T-helper 17 cell (primary cell): ENCODE results near the gene ZNF677. TPM values are rescaled to one million over a fixed set of nuclear protein-coding genes. Genes with fewer than 3 reads are reported as not detected.
"Not testable (repeated sequence)": the region's sequence is repeated elsewhere in the genome, so short reads cannot be mapped to it uniquely, and the experiment has no call there.

Experiments
- ATAC-seq: fragments of 150-1000 bp; cut with Tn5 transposase; 2 replicates; pipeline ENCODE4 v1.10.0; 2021; ENCODE audit warnings: mild to moderate bottlenecking, moderate library complexity
- DNase-seq, 3 donors: peaks; one replicate each; pipeline versions ENCODE4 v3.0.0 to v3.0.0-alpha.2; 2020 to 2021
- H3K9me3 ChIP-seq: one replicate; pipeline ENCODE4 v1.7.0; 2013; ENCODE audit warnings: low read length, mild to moderate bottlenecking; ENCODE audit not compliant: control insufficient read depth, poor library complexity, severe bottlenecking
- H3K27ac Mint-ChIP-seq: one replicate; pipeline ENCODE4 v1.8.0; 2022; ENCODE audit warnings: mild to moderate bottlenecking, moderate library complexity, mixed read lengths
- H3K27me3 Mint-ChIP-seq: one replicate; pipeline ENCODE4 v1.8.0; 2022; ENCODE audit warnings: mixed read lengths
- H3K36me3 Mint-ChIP-seq: one replicate; pipeline ENCODE4 v1.8.0; 2022; ENCODE audit warnings: low read depth, mixed read lengths
- H3K4me1 Mint-ChIP-seq: one replicate; pipeline ENCODE4 v1.8.0; 2022; ENCODE audit warnings: mild to moderate bottlenecking, mixed read lengths
- H3K4me3 Mint-ChIP-seq: one replicate; pipeline ENCODE4 v1.8.0; 2022; ENCODE audit warnings: mild to moderate bottlenecking, moderate library complexity, mixed read lengths
- total RNA-seq, 4 donors: library from RNA in 2 of 4; stranded (reverse) in 2 of 4; gene quantifications; one replicate each; pipeline ENCODE4 v1.2.3 and lab custom pipeline; 2022 to 2026

Gene ZNF677
- total RNA-seq (1 to 10 TPM in 1 of 2 donors, under 1 TPM in 1; 0.94 to 5.7 TPM), total RNA-seq (lab: John Stamatoyannopoulos, UW) (1.9 to 8.6 reads per million in 2 donors)

DNA sequence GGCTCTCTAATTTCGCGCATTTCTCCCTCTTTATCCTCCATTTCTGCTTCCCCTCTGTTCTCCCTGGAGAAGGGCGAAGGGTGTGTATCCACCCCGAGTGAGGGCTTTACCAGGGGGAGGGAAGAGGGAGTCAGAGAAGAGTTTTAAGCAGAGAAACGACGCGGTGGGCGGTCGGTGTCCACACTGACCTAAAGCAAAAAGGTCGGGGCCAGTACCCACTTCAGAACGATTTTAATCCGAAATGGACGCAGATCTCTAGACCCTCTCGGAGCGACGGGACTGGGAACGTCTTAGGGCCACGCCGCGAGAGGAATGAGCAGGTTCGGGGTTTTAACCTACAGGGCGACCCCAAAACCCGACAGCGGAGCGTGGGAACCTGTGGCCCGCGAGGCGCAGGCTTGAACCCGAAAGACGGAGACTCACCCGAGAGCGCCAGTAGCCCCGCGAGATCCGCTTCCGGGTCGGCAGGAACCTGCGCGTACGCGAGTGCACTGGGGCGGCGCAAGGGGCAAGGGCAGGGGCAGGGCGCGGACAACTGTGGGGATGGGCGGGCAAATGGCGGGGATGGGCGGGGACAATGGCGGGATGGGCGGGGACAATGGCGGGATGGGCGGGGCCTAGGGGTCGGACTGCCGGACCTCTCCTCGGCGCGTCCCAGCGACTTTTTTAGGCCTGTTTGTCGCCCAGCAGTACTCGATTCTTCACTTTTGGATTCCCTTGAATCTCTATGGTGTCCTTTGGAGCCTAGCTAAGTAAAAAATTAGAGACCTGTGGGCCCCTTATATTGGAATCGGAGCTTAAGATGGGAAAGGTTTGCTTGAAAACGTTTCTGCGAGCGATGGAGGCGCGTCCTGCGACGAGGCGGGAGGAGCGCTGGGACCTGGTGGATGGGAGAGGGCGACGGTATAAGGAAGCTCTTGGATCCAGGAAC lies at the start of gene ZNF677:
Gene ZNF677 (minus strand): TSS at position 463 of the 931 bp plus-strand sequence. CDS start 3,323 bp downstream, outside the sequence.
- H3K27me3 Mint-ChIP-seq, result no peaks in the 10 kb centered on the region

GRCh38 chr19:53301341-53301740 lies 46.7 kb upstream of the ZNF677 start:
- not testable (repeated sequence) for H3K27ac Mint-ChIP-seq, ATAC-seq, H3K4me3 Mint-ChIP-seq, H3K9me3 ChIP-seq, H3K36me3 Mint-ChIP-seq, H3K27me3 Mint-ChIP-seq, H3K4me1 Mint-ChIP-seq, DNase-seq

More for the DNA sequence above, at the start of gene ZNF677:
- peak within 1 kb of the TSS; percentile 78 for H3K4me3 Mint-ChIP-seq
- H3K36me3 Mint-ChIP-seq, result peaks cover 7% of the 10 kb centered on the region
- no peak within 1 kb of the TSS for H3K27ac Mint-ChIP-seq
- H3K4me1 Mint-ChIP-seq, result peaks cover 3% of the 10 kb centered on the region
- DNase-seq (peak; percentile 59 to 66 (median 62)), ATAC-seq (peak; percentile 100)
- H3K9me3 ChIP-seq, result peaks cover 17% of the 10 kb centered on the region

DNA sequence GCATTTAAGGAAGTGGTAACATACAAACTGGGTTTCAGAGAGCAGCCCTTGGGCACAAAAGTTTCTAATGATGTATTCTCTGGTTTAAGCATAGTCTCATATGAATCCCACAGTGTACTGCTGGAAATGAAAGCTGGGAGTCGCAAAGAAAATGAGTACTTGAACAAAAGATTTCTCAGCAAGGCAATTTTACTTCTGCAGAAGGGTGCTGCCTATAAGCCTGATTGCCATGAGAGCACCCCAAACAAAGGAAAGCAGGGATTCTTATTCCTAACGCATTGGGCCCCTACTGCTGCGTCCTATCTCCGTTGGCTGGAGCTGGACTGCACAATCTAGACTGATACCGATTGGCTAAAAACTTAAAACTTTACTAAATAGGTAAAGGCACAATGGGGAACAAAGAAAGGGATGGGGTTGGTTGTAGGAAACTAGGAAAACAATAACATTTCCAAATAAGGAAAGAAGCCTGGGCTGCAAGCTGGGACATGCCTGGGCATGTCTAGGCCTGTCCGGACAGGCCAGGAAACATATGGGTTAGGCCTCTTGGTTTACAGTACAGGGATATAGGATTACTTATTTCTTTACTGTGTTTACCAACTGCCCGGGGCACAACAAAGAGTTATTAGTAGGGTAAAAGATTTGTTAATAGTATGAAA lies 40.2 kb upstream of the ZNF677 start:
- peaks cover 5% of the 10 kb centered on the region for H3K9me3 ChIP-seq
- Mint-ChIP-seq H3K27ac (no peak overlapping the region), H3K36me3 (no peaks in the 10 kb centered on the region), H3K27me3 (no peaks in the 10 kb centered on the region), H3K4me1 (no peaks in the 10 kb centered on the region), H3K4me3 (no peak overlapping the region)
- no peak for DNase-seq
- ATAC-seq, result no peak

DNA sequence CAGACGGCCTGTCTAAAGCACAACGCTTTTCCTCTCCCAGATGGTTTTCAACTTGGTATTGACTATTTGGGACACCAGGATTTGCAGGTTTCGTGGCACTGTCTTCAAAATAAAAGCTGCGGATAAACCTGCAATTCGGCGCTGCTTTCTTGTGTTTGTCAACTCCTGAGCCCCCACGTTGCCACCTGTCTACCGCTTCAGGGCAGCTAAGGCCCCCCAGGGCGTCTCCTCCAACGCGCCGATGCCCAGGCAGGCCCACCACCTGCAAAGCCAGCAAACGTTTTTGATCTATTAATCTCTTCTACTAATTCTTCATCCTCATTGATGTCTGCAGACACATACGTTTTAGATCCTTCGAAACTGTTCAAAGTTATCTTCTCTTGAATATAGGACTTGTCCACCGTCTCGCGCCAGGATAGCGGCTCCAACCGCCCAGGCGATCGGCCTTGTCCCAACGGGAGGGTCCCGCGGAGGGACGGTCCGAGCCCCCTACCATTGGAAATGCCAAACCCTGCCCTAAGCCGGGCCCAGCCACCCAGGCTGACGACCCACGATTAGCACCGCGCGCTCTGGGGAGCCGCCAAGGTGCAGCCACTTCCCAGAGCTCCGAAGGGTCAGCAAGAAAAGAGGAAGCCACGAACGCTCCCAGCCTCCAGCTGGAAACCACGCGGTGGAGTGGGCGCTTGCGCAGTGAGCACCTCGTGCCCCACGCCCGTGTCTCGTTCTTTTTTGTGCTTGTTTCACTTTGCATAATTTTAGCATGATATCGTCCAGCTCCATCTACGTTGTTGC lies 36.3 kb upstream of the ZNF677 start:
- Mint-ChIP-seq H3K36me3 (no peaks in the 10 kb centered on the region), H3K4me3 (no peak overlapping the region), H3K27me3 (no peaks in the 10 kb centered on the region), H3K4me1 (no peaks in the 10 kb centered on the region), H3K27ac (no peak overlapping the region)
- no peak for ATAC-seq
- peaks cover 5% of the 10 kb centered on the region for H3K9me3 ChIP-seq
- DNase-seq, result no peak

GRCh38 chr19:53285087-53285486 lies 30.4 kb upstream of the ZNF677 start:
- Mint-ChIP-seq H3K4me1 (no peaks in the 10 kb centered on the region), H3K27ac (no peak overlapping the region), H3K36me3 (no peaks in the 10 kb centered on the region), H3K4me3 (no peak overlapping the region), H3K27me3 (no peaks in the 10 kb centered on the region)
- no peaks in the 10 kb centered on the region for H3K9me3 ChIP-seq
- DNase-seq (no peak), ATAC-seq (no peak)

GRCh38 chr19:53281947-53282346 lies 27.3 kb upstream of the ZNF677 start:
- not testable (repeated sequence) for H3K9me3 ChIP-seq, H3K27ac Mint-ChIP-seq, H3K27me3 Mint-ChIP-seq, H3K4me1 Mint-ChIP-seq, H3K36me3 Mint-ChIP-seq, H3K4me3 Mint-ChIP-seq, ATAC-seq, DNase-seq

- Mint-ChIP-seq H3K4me1 (no peaks in the 10 kb centered on the region), H3K27ac (no peak overlapping the region), H3K36me3 (no peaks in the 10 kb centered on the region), H3K4me3 (no peak overlapping the region), H3K27me3 (no peaks in the 10 kb centered on the region)
- DNase-seq, result no peak
- no peaks in the 10 kb centered on the region for H3K9me3 ChIP-seq
- no peak for ATAC-seq
Measured at GRCh38 chr19:53275480-53275879, 20.8 kb upstream of the ZNF677 start.

GRCh38 chr19:53272044-53272443 lies 17.4 kb upstream of the ZNF677 start:
- no peaks in the 10 kb centered on the region for H3K36me3 Mint-ChIP-seq
- H3K27me3 Mint-ChIP-seq, result no peaks in the 10 kb centered on the region
- no peaks in the 10 kb centered on the region for H3K4me1 Mint-ChIP-seq
- H3K27ac Mint-ChIP-seq, result no peak overlapping the region
- no peak for ATAC-seq
- no peak overlapping the region for H3K4me3 Mint-ChIP-seq
- H3K9me3 ChIP-seq, result no peaks in the 10 kb centered on the region
- DNase-seq, result no peak

DNA sequence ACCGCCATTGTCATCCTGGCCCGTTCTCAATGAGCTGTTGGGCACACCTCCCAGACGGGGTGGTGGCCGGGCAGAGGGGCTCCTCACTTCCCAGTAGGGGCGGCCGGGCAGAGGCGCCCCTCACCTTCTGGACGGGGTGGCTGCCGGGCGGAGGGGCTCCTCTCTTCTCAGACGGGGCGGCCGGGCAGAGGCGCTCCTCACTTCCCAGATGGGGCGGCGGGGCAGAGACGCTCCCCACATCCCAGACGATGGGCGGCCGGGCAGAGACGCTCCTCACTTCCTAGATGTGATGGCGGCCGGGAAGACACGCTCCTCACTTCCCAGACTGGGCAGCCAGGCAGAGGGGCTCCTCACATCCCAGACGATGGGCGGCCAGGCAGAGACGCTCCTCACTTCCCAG lies 15.2 kb upstream of the ZNF677 start:
- not testable (repeated sequence) for H3K27ac Mint-ChIP-seq, H3K27me3 Mint-ChIP-seq, H3K36me3 Mint-ChIP-seq, H3K4me1 Mint-ChIP-seq, DNase-seq, H3K9me3 ChIP-seq, ATAC-seq, H3K4me3 Mint-ChIP-seq

DNA sequence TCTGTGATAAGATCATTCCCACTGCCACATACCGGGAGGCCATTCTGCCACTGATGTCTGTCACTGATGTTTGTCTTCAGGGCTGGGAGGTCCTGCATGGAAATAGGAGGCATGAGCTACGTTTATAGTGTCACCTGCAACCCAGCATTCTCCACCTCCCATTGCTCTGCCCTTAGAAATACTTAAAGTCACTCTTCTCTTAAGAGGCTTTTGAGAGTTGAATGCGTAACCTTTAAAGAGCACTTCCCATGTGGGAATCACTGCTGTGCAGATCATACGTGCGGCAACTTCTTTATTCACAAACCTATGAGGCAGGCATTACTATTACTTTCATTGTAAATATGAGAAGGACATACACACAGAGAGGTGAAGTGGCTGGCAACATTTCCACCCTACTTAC lies 12.9 kb upstream of the ZNF677 start, which contains the start of gene VN1R4:
Gene VN1R4 (minus strand): TSS at position 101 of the 400 bp plus-strand sequence. CDS start 58 bp downstream, at position 43.
- H3K27me3 Mint-ChIP-seq, H3K4me1 Mint-ChIP-seq, H3K36me3 Mint-ChIP-seq, DNase-seq, H3K27ac Mint-ChIP-seq, H3K4me3 Mint-ChIP-seq, H3K9me3 ChIP-seq, ATAC-seq: not testable (repeated sequence)

- H3K27ac Mint-ChIP-seq, H3K4me3 Mint-ChIP-seq, H3K36me3 Mint-ChIP-seq, H3K27me3 Mint-ChIP-seq, ATAC-seq, H3K4me1 Mint-ChIP-seq, DNase-seq: not testable (repeated sequence)
- peaks cover 15% of the 10 kb centered on the region for H3K9me3 ChIP-seq
Measured at GRCh38 chr19:53257715-53258342, 3.2 kb upstream of the ZNF677 start, which contains the start of gene VN1R2. TSS of gene VN1R2 (plus strand) at chr19:53258292. CDS start at chr19:53258376, 84 bp downstream.

DNA sequence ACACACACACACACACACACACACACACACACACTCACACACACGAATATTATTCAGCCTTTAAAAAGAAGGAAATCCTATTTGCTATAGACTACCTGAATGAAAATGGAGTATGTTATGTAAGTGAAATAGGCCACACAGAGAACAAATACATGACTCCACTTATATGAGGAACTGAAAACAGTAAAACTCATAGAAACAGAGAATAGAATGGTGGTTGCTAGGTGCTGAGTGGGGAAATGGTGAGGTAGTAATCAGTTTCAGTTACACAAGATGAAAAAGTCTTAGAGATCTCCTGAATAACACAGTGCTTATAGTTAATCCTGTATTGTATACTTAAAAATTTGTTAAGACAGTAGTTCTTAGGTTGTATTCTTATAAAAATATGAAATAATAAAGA lies 8.2 kb downstream of the ZNF677 start:
- H3K36me3 Mint-ChIP-seq, result peaks cover 5% of the 10 kb centered on the region
- DNase-seq (no peak), ATAC-seq (no peak)
- no peak overlapping the region for H3K4me3 Mint-ChIP-seq
- no peaks in the 10 kb centered on the region for H3K27me3 Mint-ChIP-seq
- no peak overlapping the region for H3K27ac Mint-ChIP-seq
- no peaks in the 10 kb centered on the region for H3K4me1 Mint-ChIP-seq
- peaks cover 3% of the 10 kb centered on the region for H3K9me3 ChIP-seq
